Ovary (tissue), 9 donors: ENCODE results near the gene SLCO2A1. TPM values are rescaled to one million over a fixed set of nuclear protein-coding genes. Genes with fewer than 3 reads are reported as not detected.
A peak's percentile ranks its signal among the peaks of the same experiment; 100 is the strongest.

Source experiments
- DNase-seq, 5 donors: peaks; one replicate each; pipeline ENCODE4 v3.0.0-alpha.2; 2019 to 2020
- H3K27ac ChIP-seq, 2 donors: fragments of 200-600 bp; one replicate each; pipeline versions ENCODE4 v1.5.1 to v1.8.0; 2019 to 2022
- H3K27me3 ChIP-seq: fragments of 200-600 bp; one replicate; pipeline ENCODE4 v1.8.0; 2022
- H3K36me3 ChIP-seq: fragments of 200-600 bp; sonication (generic); one replicate; pipeline ENCODE4 v1.5.1; 2019
- H3K4me1 ChIP-seq: one replicate; pipeline ENCODE4 v1.8.1; 2013; ENCODE audit warnings: mild to moderate bottlenecking, moderate library complexity; ENCODE audit not compliant: insufficient read depth
- H3K4me3 ChIP-seq: fragments of 200-600 bp; sonication (generic); one replicate; pipeline ENCODE4 v1.5.1; 2017
- H3K9me3 ChIP-seq, 2 donors: fragments of 200-600 bp in 1 of 2; sonication (generic) in 1 of 2; one replicate each; pipeline versions ENCODE4 v1.5.1 to v1.8.1; 2013 to 2019; ENCODE audit warnings: mild to moderate bottlenecking in 1 of 2, moderate library complexity in 1 of 2
- CTCF ChIP-seq, 3 donors: fragments of 450-650 bp in 2 of 3; fragments of 200-600 bp in 1 of 3; IDR thresholded peaks; one replicate each; pipeline versions ENCODE4 v1.5.1 to v1.8.0; 2016 to 2022; ENCODE audit warnings: antibody characterized with exemption in 3 of 3, mild to moderate bottlenecking in 1 of 3
- EP300 ChIP-seq: sonication (generic); formaldehyde crosslinking; IDR thresholded peaks from one replicate; pipeline ENCODE4 v1.6.1; 2017; ENCODE audit warnings: antibody characterized with exemption
- POLR2A ChIP-seq: fragments of 450-650 bp; IDR thresholded peaks from one replicate; pipeline ENCODE4 v1.6.1; 2017; ENCODE audit warnings: antibody characterized with exemption, mild to moderate bottlenecking, moderate library complexity
- WGBS, 3 donors: extraction: QIAGEN DNeasy Blood & Tissue Kit in 1 of 3; methylation state at CpG; one replicate each; pipeline versions ENCODE4 v1.1.5 to v1.1.7; 2013 to 2017; 5-methylcytosine and 5-hydroxymethylcytosine counted together
- intact Hi-C, 4 donors: fragments of 100-400 bp; cut with DNase I; formaldehyde crosslinking; loops; one replicate each; pipeline versions ENCODE4 v1.11.0 to v1.15.1; 2022 to 2023
- polyA plus RNA-seq, 2 donors: library from polyadenylated mRNA; stranded (reverse); fragments of 200-250 nt in 1 of 2; fragments of 350-450 nt in 1 of 2; fragmentation: Illumina TruSeq in 1 of 2; extraction: RNeasy Lipid Tissue Mini Kit (QIAGEN cat#74804) in 1 of 2; gene quantifications; one replicate each; pipeline ENCODE4 v1.2.3, GENCODE V29; 2013 to 2014
- total RNA-seq, 7 donors: library from RNA; depleted of rRNA in 2 of 7; stranded (reverse); fragments of >200 nt in 2 of 7; fragmentation: NEBNext Ultra II Directional in 3 of 7; extraction: Animal tissue kit (Norgen Biotek cat#: 25700) in 3 of 7; gene quantifications; one replicate each; pipeline versions ENCODE4 v1.1.0 to v1.2.4, GENCODE V29; 2016 to 2023
- donor health status: DM: no; HTN: no; CAD: no; lungs with moderate emphysema.
- donor health status: DM: no; HTN: no; CAD: no.
- donor health status: Bipolar disorder and iron deficiency.
- donor health status: DM: yes; HTN: yes; CAD: no.
- donor health status: DM: no; HTN: no; CAD: no.
- donor health status: DM: yes; HTN: yes; CAD: no.

SLCO2A1 gene
- total and polyA plus RNA-seq, 9 donors: 0.83 to 23.6 (median 3.7) TPM

DNA sequence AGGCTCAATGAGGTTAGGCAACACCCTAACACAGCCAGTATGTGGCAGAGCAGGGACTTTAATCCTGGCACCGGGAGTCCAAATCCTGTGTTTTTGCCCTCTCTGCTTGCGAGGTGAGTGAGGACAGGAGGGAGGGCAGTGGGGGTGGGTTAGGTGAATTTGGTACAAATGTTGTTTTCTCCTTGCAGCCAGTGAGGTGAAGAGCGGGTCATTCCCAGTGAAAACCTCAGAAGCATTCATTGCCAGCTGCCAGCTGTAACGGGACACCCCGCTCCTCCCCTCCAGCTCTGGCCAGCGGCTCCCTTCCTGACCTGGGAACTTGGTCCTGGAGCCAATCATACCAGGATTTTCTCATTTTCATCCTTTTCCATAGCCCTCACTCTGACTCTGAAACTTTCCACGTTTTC is 88.3 kb downstream of the SLCO2A1 start:
- Histone ChIP-seq H3K27ac (no peak overlapping the region), H3K27me3 (no peaks in the 10 kb centered on the region), H3K4me1 (peaks cover 3% of the 10 kb centered on the region), H3K4me3 (no peak overlapping the region), H3K36me3 (no peaks in the 10 kb centered on the region), H3K9me3 (no peaks in the 10 kb centered on the region)
- WGBS, 3 donors: 8 to 25% (median 10%) methylated on average over 7 of the region's 7 CpGs
- TF ChIP-seq CTCF (IDR thresholded peaks at IDR 0.05): no peak
- TF ChIP-seq POLR2A: no peak
- TF ChIP-seq EP300: no peak
- DNase-seq: peak in 3 of 5 donors; percentile 13 to 65 (median 40)
- intact Hi-C loops: no loop called here

- H3K4me1 ChIP-seq: peaks cover 4% of the 10 kb centered on the region
These were observed 89.2 kb downstream of the SLCO2A1 start for GRCh38 chr3:133940536-133940935.

DNA sequence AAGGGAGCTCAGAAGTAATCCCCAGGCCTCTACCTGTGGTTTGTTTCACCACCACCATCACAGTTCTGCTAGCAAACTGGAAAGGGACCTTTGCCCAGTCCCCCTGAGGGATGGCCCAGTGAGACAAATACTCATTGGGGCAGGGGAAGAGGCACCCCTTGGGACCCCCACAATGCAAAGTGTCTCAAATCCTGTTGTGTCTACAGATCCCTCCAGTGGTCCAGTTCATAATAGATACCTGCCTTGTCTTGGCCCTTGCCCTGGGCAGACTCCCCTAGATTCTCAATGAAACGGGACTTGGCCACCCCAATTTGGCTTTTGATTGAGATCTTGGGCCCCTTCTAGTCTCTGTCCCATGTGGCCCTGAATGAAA is 90.3 kb downstream of the SLCO2A1 start:
- WGBS, 3 donors: 96 to 100% (median 96%) methylated on average over 1 of the region's 1 CpG
- TF ChIP-seq POLR2A (no peak), CTCF (IDR thresholded peaks at IDR 0.05) (no peak), EP300 (no peak)
- Histone ChIP-seq H3K36me3 (no peaks in the 10 kb centered on the region), H3K4me3 (no peak overlapping the region), H3K27me3 (no peaks in the 10 kb centered on the region), H3K4me1 (peaks cover 4% of the 10 kb centered on the region), H3K9me3 (no peaks in the 10 kb centered on the region), H3K27ac (no peak overlapping the region)
- intact Hi-C loops: loop anchor here in 2 of 4 donors (10.0 kb wide), 2 partner anchors 345 to 365 kb away; no protein-coding TSS in a partner anchor
- DNase-seq: peak in 2 of 5 donors; percentile 5 to 22

More at GRCh38 chr3:133940536-133940935, 89.2 kb downstream of the SLCO2A1 start:
- WGBS, 3 donors: 85 to 90% (median 89%) methylated on average over 10 of the region's 10 CpGs
- no peak for TF ChIP-seq EP300
- TF ChIP-seq CTCF (IDR thresholded peaks at IDR 0.05): no peak
- TF ChIP-seq POLR2A: no peak
- H3K36me3 ChIP-seq: no peaks in the 10 kb centered on the region
- DNase-seq: peak in 1 of 5 donors; percentile 6
- H3K4me3 ChIP-seq: no peak overlapping the region
- H3K9me3 ChIP-seq: no peaks in the 10 kb centered on the region
- no peaks in the 10 kb centered on the region for H3K27me3 ChIP-seq
- no peak overlapping the region for H3K27ac ChIP-seq
- intact Hi-C loops: no loop called here

DNA sequence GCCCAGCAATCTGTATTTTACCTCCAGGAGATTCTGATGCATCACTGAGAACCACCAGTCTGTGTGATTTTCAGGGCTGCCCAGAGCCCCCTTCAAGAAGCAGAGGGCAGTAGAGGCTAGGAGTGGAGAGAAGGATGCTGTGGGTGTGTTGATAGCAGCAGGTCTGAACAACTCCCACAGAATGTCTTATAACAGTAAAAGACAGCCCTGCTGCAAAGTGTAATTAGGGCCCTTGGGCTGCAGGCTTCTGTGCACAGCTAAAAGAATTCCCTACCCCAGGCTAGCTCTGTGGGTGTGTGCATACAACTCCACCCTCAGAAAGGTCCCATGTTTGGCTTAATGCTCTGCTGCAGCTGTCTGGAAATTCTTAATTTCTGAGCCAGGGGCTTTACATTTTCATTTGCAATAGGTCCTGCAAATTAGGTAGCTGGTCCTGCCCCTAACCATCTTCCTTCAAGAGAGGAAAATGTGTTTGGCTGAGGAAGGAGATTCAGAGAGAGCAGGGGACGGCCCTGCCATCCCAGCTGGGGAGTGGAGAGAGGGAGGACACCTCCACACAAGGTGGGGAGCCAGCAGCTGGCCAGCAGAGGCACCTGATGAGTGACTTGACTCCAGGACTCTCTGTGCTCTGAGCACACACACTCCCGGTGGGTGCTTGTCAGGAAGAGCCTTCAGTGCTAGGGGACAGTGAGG is 90.8 kb downstream of the SLCO2A1 start:
- Histone ChIP-seq H3K4me3 (no peak overlapping the region), H3K27ac (no peak overlapping the region), H3K4me1 (peaks cover 4% of the 10 kb centered on the region), H3K36me3 (no peaks in the 10 kb centered on the region), H3K27me3 (no peaks in the 10 kb centered on the region), H3K9me3 (no peaks in the 10 kb centered on the region)
- intact Hi-C loops: loop anchor here in 2 of 4 donors (10.0 kb wide), 2 partner anchors 346 to 366 kb away; no protein-coding TSS in a partner anchor
- TF ChIP-seq POLR2A: no peak
- no peak for TF ChIP-seq CTCF (IDR thresholded peaks at IDR 0.05)
- TF ChIP-seq EP300: no peak
- DNase-seq: peak in 1 of 5 donors; percentile 5
- 78 to 84% (median 79%) methylated on average over 2 of the region's 2 CpGs for WGBS, 3 donors
